CD4-positive, alpha-beta T cell (primary cell): ENCODE measurements around the gene DNASE1. TPM values are rescaled to one million over a fixed set of nuclear protein-coding genes. Genes with fewer than 3 reads are reported as not detected.

ENCODE experiments used
- ATAC-seq: fragments of 200-7000 bp; cut with Tn5 transposase; one replicate; pipeline ENCODE4 v1.10.0; 2022; ENCODE audit warnings: mild to moderate bottlenecking; ENCODE audit not compliant: poor library complexity
- CTCF ChIA-PET: fragments of 350-600 bp; sonication (Branson Sonifier 250); formaldehyde crosslinking; loops from one replicate; lab custom pipeline; 2021; ENCODE audit warnings: antibody characterized with exemption, inconsistent platforms; lab: Charles Lee
- POLR2A ChIA-PET: fragments of 350-600 bp; sonication (Branson Sonifier 250); formaldehyde crosslinking; loops from one replicate; lab custom pipeline; 2021; ENCODE audit warnings: antibody characterized with exemption, inconsistent platforms; lab: Charles Lee
- DNase-seq, 14 experiments: peaks; one replicate each; pipeline ENCODE4 v3.0.0-alpha.2; 2013 to 2020; ENCODE audit warnings: mixed read lengths in 2 of 14
- H3K27ac ChIP-seq, 2 donors: one replicate each; pipeline versions ENCODE4 v1.5.1 to v1.7.0; 2013; ENCODE audit warnings: low read length in 2 of 2, low read depth in 1 of 2, mild to moderate bottlenecking in 1 of 2
- H3K27me3 ChIP-seq, 2 experiments: 1 replicate in 1 of 2; 2 replicates in 1 of 2; pipeline versions ENCODE4 v1.6.1 to v1.7.0; 2013; ENCODE audit warnings: low read length in 2 of 2, control low read depth in 1 of 2, mild to moderate bottlenecking in 1 of 2, moderate library complexity in 1 of 2; ENCODE audit not compliant: insufficient read depth in 2 of 2, control insufficient read depth in 1 of 2
- H3K36me3 ChIP-seq: one replicate; pipeline ENCODE4 v1.6.1; 2013; ENCODE audit warnings: low read length, control low read depth; ENCODE audit not compliant: insufficient read depth
- H3K4me1 ChIP-seq: one replicate; pipeline ENCODE4 v1.6.1; 2013; ENCODE audit warnings: low read length, control low read depth; ENCODE audit not compliant: insufficient read depth
- H3K4me3 ChIP-seq: one replicate; pipeline ENCODE4 v1.5.1; 2013; ENCODE audit warnings: mild to moderate bottlenecking, low read length, moderate library complexity
- H3K9me3 ChIP-seq, 2 experiments: 1 replicate in 1 of 2; 2 replicates in 1 of 2; pipeline versions ENCODE4 v1.6.1 to v1.7.0; 2013; ENCODE audit warnings: low read length in 2 of 2, mild to moderate bottlenecking in 2 of 2, control low read depth in 1 of 2, moderate library complexity in 1 of 2; ENCODE audit not compliant: control insufficient read depth in 1 of 2, insufficient read depth in 1 of 2
- H3K27ac Mint-ChIP-seq: one replicate; pipeline ENCODE4 v1.8.0; 2020; ENCODE audit warnings: mixed read lengths
- H3K27me3 Mint-ChIP-seq: one replicate; pipeline ENCODE4 v1.8.0; 2021; ENCODE audit warnings: mixed read lengths
- H3K36me3 Mint-ChIP-seq: one replicate; pipeline ENCODE4 v1.8.0; 2021; ENCODE audit warnings: low read depth, mixed read lengths
- H3K4me1 Mint-ChIP-seq: one replicate; pipeline ENCODE4 v1.8.0; 2021; ENCODE audit warnings: low read depth, mixed read lengths
- H3K4me3 Mint-ChIP-seq: one replicate; pipeline ENCODE4 v1.8.0; 2020; ENCODE audit warnings: mild to moderate bottlenecking, mixed read lengths
- H3K9me3 Mint-ChIP-seq: one replicate; pipeline ENCODE4 v1.8.0; 2020; ENCODE audit warnings: mixed read lengths
- intact Hi-C, 2 experiments: fragments of 100-400 bp; cut with DNase I in 1 of 2; cut with micrococcal nuclease in 1 of 2; formaldehyde crosslinking; loops; one replicate each; pipeline versions ENCODE4 v1.15.1 to v1.9.0; 2023 to 2025; cut with DNase I, micrococcal nuclease
- total RNA-seq, 174 experiments: library from RNA in 2 of 174; stranded (reverse) in 2 of 174; gene quantifications; one replicate each; pipeline ENCODE4 v1.2.3 and lab custom pipeline; 2021 to 2026
- TF ChIP-seq, protein P1 (sequence below): fragments of 200-600 bp; IDR thresholded peaks from one replicate; pipeline ENCODE4 v1.8.0; 2022; ENCODE audit warnings: antibody characterized with exemption, mild to moderate bottlenecking

The DNASE1 gene
- total RNA-seq, 2 experiments from 2014 or later = 9.5 to 10.4 TPM

DNA sequence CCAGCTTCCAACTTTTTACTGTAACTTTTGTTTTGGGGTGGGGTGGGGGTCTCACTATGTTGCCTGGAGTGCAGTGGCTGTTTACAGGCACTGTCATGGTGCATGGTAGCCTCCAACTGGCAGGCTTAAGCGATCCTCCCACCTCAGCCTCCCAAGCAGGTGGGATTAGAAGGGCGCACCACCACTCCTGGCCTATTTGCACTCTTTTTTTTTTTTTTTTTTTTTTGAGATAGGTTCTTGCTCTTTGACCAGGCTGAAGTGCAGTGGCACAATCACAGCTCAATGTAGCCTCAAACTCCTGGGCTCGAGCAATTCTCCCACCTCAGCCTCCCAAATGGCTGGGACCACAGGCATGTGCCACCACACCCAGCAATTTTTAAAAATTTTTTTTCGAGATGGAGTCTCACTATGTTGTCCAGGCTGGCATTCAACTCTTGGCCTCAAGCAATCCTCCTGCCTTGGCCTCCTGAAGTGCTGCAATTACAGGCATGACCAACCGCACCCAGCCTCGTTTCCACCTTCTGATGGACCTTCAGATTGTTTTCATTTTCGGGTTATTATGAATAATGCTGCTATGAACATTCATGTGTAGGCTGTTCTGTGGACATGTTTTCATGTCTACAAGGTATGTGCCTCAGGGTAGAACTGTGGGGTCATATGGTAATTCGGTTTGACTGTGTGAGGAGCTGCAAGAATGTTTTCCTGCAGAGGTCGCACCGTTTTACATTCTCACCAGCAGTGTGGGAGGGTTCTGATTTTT, 51.9 kb downstream of the DNASE1 start:
- peaks cover 20% of the 10 kb centered on the region for H3K36me3 Mint-ChIP-seq
- TF ChIP-seq, protein P1, sequence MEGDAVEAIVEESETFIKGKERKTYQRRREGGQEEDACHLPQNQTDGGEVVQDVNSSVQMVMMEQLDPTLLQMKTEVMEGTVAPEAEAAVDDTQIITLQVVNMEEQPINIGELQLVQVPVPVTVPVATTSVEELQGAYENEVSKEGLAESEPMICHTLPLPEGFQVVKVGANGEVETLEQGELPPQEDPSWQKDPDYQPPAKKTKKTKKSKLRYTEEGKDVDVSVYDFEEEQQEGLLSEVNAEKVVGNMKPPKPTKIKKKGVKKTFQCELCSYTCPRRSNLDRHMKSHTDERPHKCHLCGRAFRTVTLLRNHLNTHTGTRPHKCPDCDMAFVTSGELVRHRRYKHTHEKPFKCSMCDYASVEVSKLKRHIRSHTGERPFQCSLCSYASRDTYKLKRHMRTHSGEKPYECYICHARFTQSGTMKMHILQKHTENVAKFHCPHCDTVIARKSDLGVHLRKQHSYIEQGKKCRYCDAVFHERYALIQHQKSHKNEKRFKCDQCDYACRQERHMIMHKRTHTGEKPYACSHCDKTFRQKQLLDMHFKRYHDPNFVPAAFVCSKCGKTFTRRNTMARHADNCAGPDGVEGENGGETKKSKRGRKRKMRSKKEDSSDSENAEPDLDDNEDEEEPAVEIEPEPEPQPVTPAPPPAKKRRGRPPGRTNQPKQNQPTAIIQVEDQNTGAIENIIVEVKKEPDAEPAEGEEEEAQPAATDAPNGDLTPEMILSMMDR = no peak
- no peak overlapping the region for H3K4me3 Mint-ChIP-seq
- peaks cover 4% of the 10 kb centered on the region for H3K4me1 Mint-ChIP-seq
- POLR2A ChIA-PET = no interaction called here
- H3K9me3 ChIP-seq = no peaks in the 10 kb centered on the region
- H3K27me3 ChIP-seq = no peaks in the 10 kb centered on the region
- H3K27me3 Mint-ChIP-seq = no peaks in the 10 kb centered on the region
- H3K27ac Mint-ChIP-seq = no peak overlapping the region
- no peak overlapping the region for H3K4me3 ChIP-seq
- H3K27ac ChIP-seq = no peak overlapping the region
- ATAC-seq = no peak
- no peaks in the 10 kb centered on the region for H3K4me1 ChIP-seq
- intact Hi-C loops = no loop called here
- H3K9me3 Mint-ChIP-seq = no peaks in the 10 kb centered on the region
- peaks cover 3% of the 10 kb centered on the region for H3K36me3 ChIP-seq
- CTCF ChIA-PET = no interaction called here
- DNase-seq = no peak

Other genes with a start within 250 kb of the DNASE1 start
- 1 to 10 TPM; 2.3 to 2.5 TPM for gene ZNF597, start 211.2 kb upstream of the DNASE1 start, total RNA-seq
- gene NAA60, start 211.0 kb upstream of the DNASE1 start, total RNA-seq = 10 to 100 TPM; 27.2 to 27.8 TPM
- not detected for gene C16orf90, start 159.2 kb upstream of the DNASE1 start, total RNA-seq
- 10 to 100 TPM; 12.0 to 14.2 TPM for gene CLUAP1, start 153.7 kb upstream of the DNASE1 start, total RNA-seq
- 10 to 100 TPM; 50.4 to 51.5 TPM for gene NLRC3, start 77.3 kb upstream of the DNASE1 start, total RNA-seq
- 1 to 10 TPM; 5.1 to 5.2 TPM for gene SLX4, start 43.1 kb upstream of the DNASE1 start, total RNA-seq
- gene TRAP1, start 62.8 kb downstream of the DNASE1 start, total RNA-seq = 10 to 100 TPM; 68.0 to 75.9 TPM
- 100 to 1,000 TPM; 145 to 152 TPM for gene CREBBP, start 226.0 kb downstream of the DNASE1 start, total RNA-seq